Measurements from ENCODE around the gene SMCO4. TPM values are rescaled to one million over a fixed set of nuclear protein-coding genes. Genes with fewer than 3 reads are reported as not detected.

SMCO4 gene
- total RNA-seq, 2 donors from 2014 or later, result 9.7 to 80.1 TPM

DNA sequence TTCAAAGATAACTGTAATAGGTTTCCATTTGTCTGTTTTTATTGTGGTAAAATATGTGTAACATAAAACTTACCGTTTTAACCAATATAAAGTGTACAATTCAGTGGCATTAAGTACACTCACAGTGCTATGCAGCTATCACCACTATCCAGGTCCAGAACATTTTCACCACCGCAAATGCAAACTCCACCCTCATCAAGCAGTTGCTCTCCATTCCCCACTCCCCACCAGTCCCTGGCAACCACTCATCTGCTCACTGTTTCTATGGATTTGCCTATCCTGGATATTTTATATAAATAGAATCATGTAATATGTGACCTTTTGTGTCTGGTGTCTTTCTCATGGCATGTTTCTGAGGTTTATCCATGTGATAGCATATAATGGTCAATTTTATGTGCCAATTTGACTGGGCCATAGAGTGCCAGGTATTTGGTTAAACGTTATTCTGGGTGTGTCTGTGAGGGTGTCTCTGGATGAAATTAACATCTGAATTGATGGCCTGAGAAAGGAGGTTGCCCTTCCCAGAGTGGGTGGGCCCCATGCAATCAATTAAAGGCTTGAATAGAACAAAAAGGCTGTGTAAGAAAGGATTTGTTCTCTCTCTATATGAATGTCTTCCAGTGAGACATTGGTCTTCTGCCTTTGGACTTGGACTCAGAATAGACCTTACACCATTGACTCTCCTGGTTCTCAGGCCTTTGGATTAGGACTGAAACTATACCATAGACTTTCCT is 17.2 kb upstream of the SMCO4 start:
- no peak overlapping the region for H3K27ac ChIP-seq
- DNase-seq (ENCODE audit: low spot score) (no peak), ATAC-seq (ENCODE audit: insufficient number of reproducible peaks, low FRiP score, low read depth) (no peak)
- no peak for TF ChIP-seq CTCF (IDR thresholded peaks at IDR 0.05)
- no peaks in the 10 kb centered on the region for H3K36me3 ChIP-seq
- H3K9me3 ChIP-seq, result no peaks in the 10 kb centered on the region
- no peaks in the 10 kb centered on the region for H3K4me1 ChIP-seq (ENCODE audit: control insufficient read depth in 1 of 2, low read depth in 2 of 2)
- no peaks in the 10 kb centered on the region for H3K27me3 ChIP-seq (replicated peaks; ENCODE audit: insufficient read depth)
- H3K4me3 ChIP-seq, result no peak overlapping the region

DNA sequence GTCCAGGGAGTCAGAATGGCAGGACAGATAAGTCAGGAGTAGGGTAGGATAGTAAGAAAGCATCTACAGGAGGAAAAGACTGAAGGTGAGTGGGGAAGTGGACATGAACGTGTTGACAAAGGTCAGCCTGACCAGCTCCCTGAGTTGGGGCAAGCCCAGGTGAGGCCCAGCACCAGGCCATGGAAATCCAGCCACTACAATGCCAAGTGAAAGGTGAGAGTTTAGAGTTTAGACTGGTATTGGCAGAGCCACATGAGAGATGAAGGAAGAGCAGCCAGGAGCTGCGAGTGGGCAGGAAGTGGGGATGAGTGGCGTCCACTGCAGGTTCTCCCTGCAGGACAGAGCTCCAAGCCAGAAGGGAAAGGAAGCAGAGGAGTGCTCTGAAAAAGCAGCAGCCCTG is 16.5 kb upstream of the SMCO4 start:
- TF ChIP-seq CTCF (IDR thresholded peaks at IDR 0.05), result no peak
- Histone ChIP-seq H3K4me3 (no peak overlapping the region), H3K9me3 (no peaks in the 10 kb centered on the region), H3K4me1 (ENCODE audit: control insufficient read depth in 1 of 2, low read depth in 2 of 2) (no peaks in the 10 kb centered on the region), H3K27ac (no peak overlapping the region), H3K27me3 (replicated peaks; ENCODE audit: insufficient read depth) (no peaks in the 10 kb centered on the region), H3K36me3 (no peaks in the 10 kb centered on the region)
- DNase-seq (ENCODE audit: low spot score) (no peak), ATAC-seq (ENCODE audit: insufficient number of reproducible peaks, low FRiP score, low read depth) (no peak)

DNA sequence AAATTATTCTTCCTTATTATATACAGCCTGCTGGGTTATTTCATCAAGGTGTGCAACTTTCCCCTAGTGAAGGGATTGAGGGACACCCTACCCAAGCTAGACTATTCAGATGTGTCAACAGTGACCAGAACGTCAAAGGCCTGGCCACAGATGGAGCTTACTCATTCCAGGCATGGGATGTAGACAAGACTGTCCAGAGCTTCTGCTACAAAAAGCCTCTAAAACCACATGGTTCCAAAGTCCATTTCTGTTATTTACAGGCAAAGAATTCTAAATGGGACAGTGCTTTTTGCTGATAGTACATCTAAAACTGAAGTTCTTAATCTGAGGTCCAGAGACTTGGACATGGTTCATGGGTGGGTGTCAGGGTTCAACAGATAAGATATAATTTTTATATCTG is 9.7 kb upstream of the SMCO4 start:
- no peaks in the 10 kb centered on the region for H3K4me1 ChIP-seq (ENCODE audit: control insufficient read depth in 1 of 2, low read depth in 2 of 2)
- no peak for TF ChIP-seq CTCF (IDR thresholded peaks at IDR 0.05)
- no peaks in the 10 kb centered on the region for H3K27me3 ChIP-seq (replicated peaks; ENCODE audit: insufficient read depth)
- DNase-seq (ENCODE audit: low spot score) (no peak), ATAC-seq (ENCODE audit: insufficient number of reproducible peaks, low FRiP score, low read depth) (no peak)
- H3K9me3 ChIP-seq, result no peaks in the 10 kb centered on the region
- no peak overlapping the region for H3K4me3 ChIP-seq
- H3K27ac ChIP-seq, result no peak overlapping the region
- no peaks in the 10 kb centered on the region for H3K36me3 ChIP-seq

GRCh38 chr11:93549976-93550375 is 6.8 kb upstream of the SMCO4 start:
- H3K4me3 ChIP-seq, result peak overlapping the region; percentile 41
- ATAC-seq (ENCODE audit: insufficient number of reproducible peaks, low FRiP score, low read depth) (no peak), DNase-seq (ENCODE audit: low spot score) (no peak)
- TF ChIP-seq CTCF (IDR thresholded peaks at IDR 0.05), result no peak
- H3K36me3 ChIP-seq, result no peaks in the 10 kb centered on the region
- no peaks in the 10 kb centered on the region for H3K4me1 ChIP-seq (ENCODE audit: control insufficient read depth in 1 of 2, low read depth in 2 of 2)
- H3K9me3 ChIP-seq, result no peaks in the 10 kb centered on the region
- no peak overlapping the region for H3K27ac ChIP-seq
- no peaks in the 10 kb centered on the region for H3K27me3 ChIP-seq (replicated peaks; ENCODE audit: insufficient read depth)

DNA sequence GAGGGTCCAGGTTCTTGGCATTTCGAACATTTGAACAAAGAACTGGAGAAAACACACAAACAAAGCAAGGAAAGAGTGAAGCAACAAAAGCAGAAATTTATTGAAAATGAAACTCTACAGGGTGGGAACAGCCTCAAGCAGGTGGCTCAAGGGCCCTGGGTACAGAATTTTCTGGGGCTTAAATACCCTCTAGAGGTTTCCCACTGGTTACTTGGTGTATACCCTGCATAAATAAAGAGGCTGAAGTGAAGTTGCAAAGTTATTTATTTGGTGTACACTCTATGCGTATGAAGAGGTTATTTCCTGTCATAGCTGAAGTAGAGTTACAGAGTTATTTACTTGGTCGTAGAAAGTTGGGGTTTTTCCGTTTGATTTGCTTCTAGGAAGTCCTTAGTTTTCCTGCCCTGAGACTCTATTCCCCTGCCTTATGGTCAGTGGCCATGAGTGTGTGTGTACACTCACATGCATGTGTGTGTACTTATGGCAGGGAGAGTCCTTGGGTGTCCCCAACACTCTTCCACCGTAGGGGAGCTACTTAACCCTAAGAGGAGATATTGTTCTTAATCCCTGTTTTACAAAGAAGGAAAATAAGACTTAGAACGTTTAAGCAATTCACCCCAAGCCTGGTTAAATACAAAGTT is 5.6 kb upstream of the SMCO4 start:
- H3K36me3 ChIP-seq, result no peaks in the 10 kb centered on the region
- no peaks in the 10 kb centered on the region for H3K27me3 ChIP-seq (replicated peaks; ENCODE audit: insufficient read depth)
- no peaks in the 10 kb centered on the region for H3K9me3 ChIP-seq
- no peak for DNase-seq (ENCODE audit: low spot score)
- no peak for ATAC-seq (ENCODE audit: insufficient number of reproducible peaks, low FRiP score, low read depth)
- H3K4me1 ChIP-seq (ENCODE audit: control insufficient read depth in 1 of 2, low read depth in 2 of 2), result no peaks in the 10 kb centered on the region
- H3K4me3 ChIP-seq, result no peak overlapping the region
- TF ChIP-seq CTCF (IDR thresholded peaks at IDR 0.05), result no peak
- no peak overlapping the region for H3K27ac ChIP-seq

Measured in thoracic aorta (tissue), 2 donors.